Measurements from ENCODE around the gene ACADSB. TPM values are rescaled to one million over a fixed set of nuclear protein-coding genes. Genes with fewer than 3 reads are reported as not detected.

ACADSB gene
- total RNA-seq, 1 donor from 2014 or later = 3.2 TPM

DNA sequence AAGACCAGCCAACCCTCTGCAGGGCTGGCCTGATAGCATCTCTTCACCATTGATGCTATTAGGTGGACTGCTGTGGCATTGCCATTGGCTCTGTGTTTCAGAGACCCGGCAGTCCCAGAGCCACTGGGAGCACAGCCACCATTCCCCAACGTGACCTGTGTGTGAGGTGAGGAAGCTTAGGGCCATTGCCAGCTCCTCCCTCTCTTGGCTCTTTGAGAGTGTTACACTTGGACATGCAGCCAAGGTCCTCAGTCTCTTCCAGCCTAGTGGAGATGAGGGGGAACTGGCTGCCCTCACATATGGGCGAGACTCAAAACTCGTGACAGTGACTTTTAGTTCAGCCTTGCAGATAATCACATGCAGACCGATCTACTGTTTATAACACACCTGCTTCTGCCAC lies 87.6 kb downstream of the ACADSB start:
- DNase-seq (ENCODE audit: low read depth in 2 of 2) = no peak

GRCh38 chr10:123097039-123097438 lies 88.2 kb downstream of the ACADSB start:
- DNase-seq (ENCODE audit: low read depth in 2 of 2) = no peak

DNA sequence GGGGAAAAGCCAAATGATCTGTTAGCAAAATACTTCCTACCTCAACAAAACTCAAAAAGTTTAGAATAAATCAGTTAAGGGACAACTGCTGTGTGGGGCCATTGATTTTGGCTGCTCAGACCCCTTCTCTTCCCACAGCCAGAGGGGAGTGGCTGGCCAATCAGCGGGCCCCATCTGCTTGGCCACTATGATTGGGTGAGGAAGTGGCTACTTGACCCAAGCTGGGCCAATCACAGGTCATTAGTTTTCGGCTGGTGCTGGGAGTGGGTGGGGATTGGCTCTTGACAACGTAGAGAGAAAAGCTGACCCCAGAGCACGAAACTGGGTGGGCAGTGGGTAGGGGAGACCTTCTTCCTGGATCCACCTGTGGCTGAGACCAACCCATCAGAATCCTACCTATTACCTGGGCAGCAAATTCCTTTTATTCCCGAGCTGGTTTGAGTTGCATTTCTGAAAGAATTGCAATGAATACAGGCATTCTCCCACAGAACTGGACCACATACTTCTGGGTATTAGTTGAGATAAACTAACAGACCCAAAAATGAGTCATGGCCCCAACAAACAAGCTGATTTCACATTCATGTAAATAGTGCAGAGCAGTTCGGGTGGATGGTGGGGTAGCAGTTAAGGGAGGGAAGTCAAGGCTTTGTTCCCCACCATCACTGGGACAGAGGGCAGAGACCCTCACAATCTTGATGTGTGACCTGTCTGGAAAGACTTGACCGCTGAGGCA lies 91.4 kb downstream of the ACADSB start:
- no peak for DNase-seq (ENCODE audit: low read depth in 2 of 2)

DNA sequence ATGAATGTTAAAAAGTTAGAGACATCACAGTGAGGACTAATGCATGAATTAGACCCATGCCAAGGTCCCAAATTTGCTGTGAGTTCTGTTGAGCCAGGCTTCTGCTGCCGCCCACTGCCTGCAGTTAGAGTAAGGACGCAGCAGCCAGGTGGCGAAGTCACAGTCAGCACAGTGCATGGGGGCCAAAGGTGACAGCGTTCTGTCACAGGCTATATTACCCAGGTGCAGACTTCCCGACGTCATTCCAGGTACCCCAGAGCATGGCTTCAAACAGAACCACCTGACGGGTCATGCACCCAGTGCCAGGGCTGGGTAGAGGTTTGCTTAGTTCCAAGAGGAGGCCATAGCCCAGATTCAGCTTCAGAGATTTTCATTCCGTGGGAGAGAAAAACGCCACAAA lies 93.1 kb downstream of the ACADSB start:
- no peak for DNase-seq (ENCODE audit: low read depth in 2 of 2)

DNA sequence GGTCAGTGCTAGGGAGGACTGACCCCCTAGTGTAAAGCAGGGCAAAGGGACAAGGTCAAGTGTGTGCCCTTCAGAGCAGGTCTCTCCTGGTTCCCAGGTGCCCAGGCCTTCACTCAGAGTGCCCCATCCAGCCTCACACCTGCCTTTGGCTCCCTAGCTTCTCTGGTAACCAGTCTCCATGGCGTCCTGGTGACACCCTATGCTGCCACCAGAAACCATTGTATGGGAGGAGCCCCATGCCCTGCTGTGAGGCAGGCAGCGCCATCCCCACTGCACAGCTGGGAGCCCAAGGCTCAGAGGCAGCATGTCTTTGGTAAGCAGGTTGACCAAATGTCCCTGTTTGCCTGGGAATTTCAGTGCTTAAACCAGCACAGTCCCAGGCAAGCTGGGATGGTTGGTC lies 93.9 kb downstream of the ACADSB start:
- no peak for DNase-seq (ENCODE audit: low read depth in 2 of 2)

DNA sequence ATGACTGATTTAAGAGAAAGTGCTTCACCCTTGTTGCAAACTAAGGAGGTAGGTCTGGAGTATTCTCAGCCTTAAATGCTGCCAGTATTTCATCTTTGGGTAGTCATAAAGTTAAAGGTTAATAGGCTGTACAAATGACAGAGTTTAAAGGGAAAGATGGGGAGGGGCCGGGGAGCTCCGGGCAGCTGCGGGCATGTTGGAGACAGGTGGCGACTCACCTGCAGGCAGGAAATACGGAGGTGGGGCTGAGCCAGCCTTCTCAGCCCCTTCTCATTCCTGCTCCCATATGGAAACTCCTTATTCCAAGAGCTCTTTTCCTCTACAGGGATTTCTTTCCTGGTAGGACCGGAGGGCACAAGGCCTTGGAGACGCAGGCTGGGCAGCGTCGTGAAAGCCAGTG lies 95.1 kb downstream of the ACADSB start:
- no peak for DNase-seq (ENCODE audit: low read depth in 2 of 2)

Other genes with a start within 250 kb of the ACADSB start
- gene CUZD1, start 163.1 kb upstream of the ACADSB start, total RNA-seq = 0.20 and 0.44 TPM in 2 replicates
- 0.60 and 3.5 TPM in 2 replicates for gene FAM24B, start 129.4 kb upstream of the ACADSB start, total RNA-seq
- gene FAM24A, start 98.4 kb upstream of the ACADSB start, total RNA-seq = not detected in 2 replicates
- gene C10orf88, start 54.8 kb upstream of the ACADSB start, total RNA-seq = 12.6 and 15.9 TPM in 2 replicates
- 2.4 and 2.8 TPM in 2 replicates for gene PSTK, start 28.6 kb upstream of the ACADSB start, total RNA-seq
- gene IKZF5, start 211 bp upstream of the ACADSB start, total RNA-seq = 1.7 and 2.2 TPM in 2 replicates
- not detected in 2 replicates for gene HMX3, start 127.0 kb downstream of the ACADSB start, total RNA-seq
- gene HMX2, start 139.1 kb downstream of the ACADSB start, total RNA-seq = not detected in 2 replicates
- gene BUB3, start 145.4 kb downstream of the ACADSB start, total RNA-seq = 131 and 163 TPM in 2 replicates

Measured in lung microvascular endothelial cell (primary cell).